ENCODE data around the gene MSH4. TPM values are rescaled to one million over a fixed set of nuclear protein-coding genes. Genes with fewer than 3 reads are reported as not detected.

The MSH4 gene
- total RNA-seq, 2 donors from 2014 or later = 0.13 to 0.46 TPM

DNA sequence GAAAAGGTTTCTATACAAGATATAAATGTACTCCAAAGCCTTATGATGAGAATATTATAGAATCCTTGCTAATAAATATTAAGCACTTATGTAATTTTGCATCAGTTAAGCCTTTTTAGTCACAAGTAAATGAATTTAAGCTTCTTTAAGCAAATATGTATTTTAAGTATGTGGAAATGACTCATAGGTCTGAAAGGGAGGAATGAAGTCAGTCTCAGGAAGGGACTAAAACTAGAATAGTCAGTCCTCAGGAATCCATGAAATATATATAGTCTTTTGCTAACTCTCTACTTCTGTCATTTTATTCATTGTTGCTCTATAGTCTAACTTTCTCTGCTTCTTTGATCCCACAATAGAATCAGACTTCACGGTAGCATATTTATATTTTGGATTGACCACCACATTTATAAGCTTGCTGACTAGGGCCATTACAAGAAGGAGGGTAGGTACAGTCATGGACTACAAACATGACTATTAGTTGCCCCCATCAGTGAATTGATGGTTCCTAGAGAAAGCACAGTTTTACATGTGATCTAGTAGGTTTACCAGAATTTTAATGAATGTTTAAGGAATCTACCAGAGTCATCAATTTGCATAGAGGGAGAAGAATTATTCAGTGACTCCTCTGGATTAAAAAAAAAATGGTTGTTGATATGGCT is 30.9 kb upstream of the MSH4 start:
- H3K9me3 ChIP-seq (ENCODE audit: control insufficient read depth, low read length) = no peaks in the 10 kb centered on the region

DNA sequence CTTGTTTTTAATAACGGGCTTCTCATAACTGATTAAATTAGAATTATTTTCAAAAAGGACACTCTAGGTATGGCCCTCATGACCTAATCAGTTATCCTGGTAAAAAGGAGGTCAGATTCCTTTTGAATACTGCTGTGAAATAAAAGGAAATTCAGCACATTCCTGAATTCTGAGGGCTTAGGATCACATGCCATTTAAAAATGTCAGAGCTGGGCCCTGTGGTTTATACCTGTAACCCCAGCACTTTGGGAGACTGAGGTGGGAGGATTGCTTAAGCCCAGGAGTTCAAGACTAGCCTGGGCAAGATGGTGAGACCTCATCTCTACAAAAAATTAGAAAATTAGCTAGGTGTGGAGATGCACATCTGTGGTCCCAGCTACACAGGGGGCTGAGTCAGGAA is 28.7 kb upstream of the MSH4 start:
- Mint-ChIP-seq H3K36me3 (ENCODE audit: low read depth) (no peaks in the 10 kb centered on the region), H3K4me3 (no peak overlapping the region), H3K27me3 (ENCODE audit: insufficient read depth) (no peaks in the 10 kb centered on the region), H3K27ac (no peak overlapping the region), H3K4me1 (peaks cover 2% of the 10 kb centered on the region), H3K9me3 (peaks cover 3% of the 10 kb centered on the region)
- Histone ChIP-seq H3K4me1 (ENCODE audit: control insufficient read depth, insufficient read depth, low read length) (no peaks in the 10 kb centered on the region), H3K36me3 (ENCODE audit: control insufficient read depth, insufficient read depth, low read length) (peaks cover 9% of the 10 kb centered on the region), H3K4me3 (ENCODE audit: low read length) (no peak overlapping the region), H3K27me3 (ENCODE audit: control insufficient read depth, insufficient read depth, low read length, poor library complexity, severe bottlenecking) (no peaks in the 10 kb centered on the region), H3K9ac (ENCODE audit: extremely low read depth, low read length, poor library complexity, severe bottlenecking) (no peak overlapping the region), H3K9me3 (ENCODE audit: control insufficient read depth, low read length) (no peaks in the 10 kb centered on the region), H3K27ac (ENCODE audit: low read depth, low read length) (no peak overlapping the region)
- TF ChIP-seq, protein P1, sequence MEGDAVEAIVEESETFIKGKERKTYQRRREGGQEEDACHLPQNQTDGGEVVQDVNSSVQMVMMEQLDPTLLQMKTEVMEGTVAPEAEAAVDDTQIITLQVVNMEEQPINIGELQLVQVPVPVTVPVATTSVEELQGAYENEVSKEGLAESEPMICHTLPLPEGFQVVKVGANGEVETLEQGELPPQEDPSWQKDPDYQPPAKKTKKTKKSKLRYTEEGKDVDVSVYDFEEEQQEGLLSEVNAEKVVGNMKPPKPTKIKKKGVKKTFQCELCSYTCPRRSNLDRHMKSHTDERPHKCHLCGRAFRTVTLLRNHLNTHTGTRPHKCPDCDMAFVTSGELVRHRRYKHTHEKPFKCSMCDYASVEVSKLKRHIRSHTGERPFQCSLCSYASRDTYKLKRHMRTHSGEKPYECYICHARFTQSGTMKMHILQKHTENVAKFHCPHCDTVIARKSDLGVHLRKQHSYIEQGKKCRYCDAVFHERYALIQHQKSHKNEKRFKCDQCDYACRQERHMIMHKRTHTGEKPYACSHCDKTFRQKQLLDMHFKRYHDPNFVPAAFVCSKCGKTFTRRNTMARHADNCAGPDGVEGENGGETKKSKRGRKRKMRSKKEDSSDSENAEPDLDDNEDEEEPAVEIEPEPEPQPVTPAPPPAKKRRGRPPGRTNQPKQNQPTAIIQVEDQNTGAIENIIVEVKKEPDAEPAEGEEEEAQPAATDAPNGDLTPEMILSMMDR (conservative IDR thresholded peaks at IDR 0.05) = no peak
- no peak for DNase-seq
- WGBS, 2 experiments (ENCODE audit: insufficient coverage in 1 of 2, insufficient read length in 1 of 2) = 83 to 86% methylated on average over 1 of the region's 1 CpG

More for the DNA sequence above, 30.9 kb upstream of the MSH4 start:
- DNase-seq = no peak
- no peak overlapping the region for H3K4me3 ChIP-seq (ENCODE audit: low read length)
- H3K4me1 ChIP-seq (ENCODE audit: control insufficient read depth, insufficient read depth, low read length) = no peaks in the 10 kb centered on the region
- peaks cover 28% of the 10 kb centered on the region for H3K36me3 ChIP-seq (ENCODE audit: control insufficient read depth, insufficient read depth, low read length)
- H3K4me3 Mint-ChIP-seq = no peak overlapping the region
- no peaks in the 10 kb centered on the region for H3K27me3 Mint-ChIP-seq (ENCODE audit: insufficient read depth)
- H3K36me3 Mint-ChIP-seq (ENCODE audit: low read depth) = no peaks in the 10 kb centered on the region
- WGBS, 2 experiments (ENCODE audit: insufficient coverage in 1 of 2, insufficient read length in 1 of 2) = 100% methylated on average over 1 of the region's 1 CpG
- no peak overlapping the region for H3K9ac ChIP-seq (ENCODE audit: extremely low read depth, low read length, poor library complexity, severe bottlenecking)
- TF ChIP-seq, protein P1 (conservative IDR thresholded peaks at IDR 0.05) = no peak
- peaks cover 2% of the 10 kb centered on the region for H3K9me3 Mint-ChIP-seq
- no peak overlapping the region for H3K27ac Mint-ChIP-seq
- no peak overlapping the region for H3K27ac ChIP-seq (ENCODE audit: low read depth, low read length)
- H3K27me3 ChIP-seq (ENCODE audit: control insufficient read depth, insufficient read depth, low read length, poor library complexity, severe bottlenecking) = no peaks in the 10 kb centered on the region
- H3K4me1 Mint-ChIP-seq = peaks cover 2% of the 10 kb centered on the region

DNA sequence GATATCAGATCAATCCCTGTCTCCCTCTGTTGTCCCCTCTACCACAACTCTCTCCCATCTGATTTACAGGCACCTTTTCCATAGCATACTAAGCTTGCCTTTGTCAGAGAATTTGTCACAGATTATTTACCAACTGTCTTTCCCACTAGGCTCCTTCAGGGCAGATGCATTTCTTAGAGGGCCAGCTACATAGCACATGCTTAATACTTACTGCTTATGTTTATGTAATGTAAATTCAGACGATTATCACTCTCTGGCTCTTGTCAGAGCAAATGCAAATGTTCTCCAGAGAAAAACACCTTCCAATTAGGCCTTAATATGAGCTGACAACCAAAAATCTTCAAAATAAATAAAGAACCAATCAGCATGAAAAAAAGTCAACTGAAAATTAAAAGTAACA is 25.9 kb upstream of the MSH4 start:
- Histone ChIP-seq H3K4me1 (ENCODE audit: control insufficient read depth, insufficient read depth, low read length) (no peaks in the 10 kb centered on the region), H3K9ac (ENCODE audit: extremely low read depth, low read length, poor library complexity, severe bottlenecking) (no peak overlapping the region), H3K27me3 (ENCODE audit: control insufficient read depth, insufficient read depth, low read length, poor library complexity, severe bottlenecking) (no peaks in the 10 kb centered on the region), H3K27ac (ENCODE audit: low read depth, low read length) (no peak overlapping the region), H3K9me3 (ENCODE audit: control insufficient read depth, low read length) (no peaks in the 10 kb centered on the region), H3K36me3 (ENCODE audit: control insufficient read depth, insufficient read depth, low read length) (no peaks in the 10 kb centered on the region), H3K4me3 (ENCODE audit: low read length) (no peak overlapping the region)
- Mint-ChIP-seq H3K4me3 (no peak overlapping the region), H3K27ac (peak overlapping the region; percentile 9), H3K27me3 (ENCODE audit: insufficient read depth) (no peaks in the 10 kb centered on the region), H3K36me3 (ENCODE audit: low read depth) (no peaks in the 10 kb centered on the region), H3K4me1 (peaks cover 2% of the 10 kb centered on the region), H3K9me3 (peaks cover 6% of the 10 kb centered on the region)
- DNase-seq = no peak
- TF ChIP-seq, protein P1 (conservative IDR thresholded peaks at IDR 0.05) = no peak
- 85% methylated on average over 1 of the region's 1 CpG; no CpG with 5 or more reads in 1 of the 2 experiments for WGBS, 2 experiments (ENCODE audit: insufficient coverage in 1 of 2, insufficient read length in 1 of 2)
